K562 (cell line): ENCODE data around the gene ZPR1. TPM values are rescaled to one million over a fixed set of nuclear protein-coding genes. Genes with fewer than 3 reads are reported as not detected.

ENCODE experiments used
- BRF1 ChIP-seq: IDR thresholded peaks from 3 replicates; pipeline ENCODE4 v1.6.1; 2011; ENCODE audit warnings: borderline replicate concordance, mild to moderate bottlenecking; ENCODE audit not compliant: insufficient read length; ENCODE audit errors: extremely low read depth
- CBX3 ChIP-seq, 2 experiments: IDR thresholded peaks; 1 replicate in 1 of 2; 2 replicates in 1 of 2; pipeline ENCODE4 v1.6.1; 2012; ENCODE audit warnings: inconsistent platforms in 2 of 2, low read length in 2 of 2, borderline replicate concordance in 1 of 2, control low read depth in 1 of 2
- CCNT2 ChIP-seq: IDR thresholded peaks from 2 replicates; pipeline ENCODE4 v1.6.1; 2011; ENCODE audit warnings: borderline replicate concordance, low read depth, mild to moderate bottlenecking, moderate library complexity, mixed read lengths, low read length; ENCODE audit not compliant: insufficient read length; ENCODE audit errors: extremely low read depth
- CREB1 ChIP-seq, 2 experiments: sonication (generic) in 1 of 2; formaldehyde crosslinking in 1 of 2; IDR thresholded peaks; 2 replicates each; pipeline versions ENCODE4 v1.6.1 to v1.8.0; 2012 to 2022; ENCODE audit warnings: inconsistent platforms in 1 of 2, mild to moderate bottlenecking in 1 of 2, missing genetic modification reagents in 1 of 2, moderate library complexity in 1 of 2
- ETV5 ChIP-seq: sonication (generic); formaldehyde crosslinking; IDR thresholded peaks from 2 replicates; pipeline ENCODE4 v1.4.0; 2020; ENCODE audit warnings: low read depth, mild to moderate bottlenecking, missing genetic modification reagents
- FOXA3 ChIP-seq, 2 experiments: fragments of 450-650 bp in 1 of 2; sonication (generic) in 1 of 2; formaldehyde crosslinking; IDR thresholded peaks in 1 of 2; conservative IDR thresholded peaks in 1 of 2; 2 replicates each; pipeline versions ENCODE4 v1.4.0 to v1.8.0; 2020 to 2022; ENCODE audit warnings: mild to moderate bottlenecking in 2 of 2, missing genetic modification reagents in 1 of 2
- HDAC1 ChIP-seq, 2 experiments: fragments of 450-650 bp; IDR thresholded peaks; 2 replicates each; pipeline ENCODE4 v1.6.1; 2016 to 2017; ENCODE audit warnings: inconsistent platforms in 1 of 2, mild to moderate bottlenecking in 1 of 2, moderate library complexity in 1 of 2
- JUND ChIP-seq, 2 experiments: IDR thresholded peaks; 2 replicates in 1 of 2; 3 replicates in 1 of 2; pipeline ENCODE4 v1.6.1; 2011; ENCODE audit warnings: borderline replicate concordance in 2 of 2, low read depth in 2 of 2, low read length in 2 of 2, improper control_type of control experiment in 1 of 2, missing biosample characterization in 1 of 2, missing genetic modification characterization in 1 of 2, missing genetic modification reagents in 1 of 2
- L3MBTL2 ChIP-seq: fragments of 450-650 bp; IDR thresholded peaks from 2 replicates; pipeline ENCODE4 v1.6.1; 2016; ENCODE audit warnings: mild to moderate bottlenecking, moderate library complexity
- MEF2A ChIP-seq: IDR thresholded peaks from 2 replicates; pipeline ENCODE4 v1.6.1; 2011; ENCODE audit warnings: low read depth, mild to moderate bottlenecking, low read length, moderate library complexity; ENCODE audit not compliant: control insufficient read depth
- MEIS2 ChIP-seq: fragments of 450-650 bp; IDR thresholded peaks from 2 replicates; pipeline ENCODE4 v1.6.1; 2014; ENCODE audit warnings: mild to moderate bottlenecking; ENCODE audit not compliant: partially characterized antibody
- MYC ChIP-seq, 2 experiments: fragments of 250-450 bp in 1 of 2; sonication (Bioruptor Pico) in 1 of 2; IDR thresholded peaks; 2 replicates each; pipeline versions ENCODE4 v1.5.1 to v1.6.1; 2012 to 2021; ENCODE audit warnings: low read depth in 2 of 2, borderline replicate concordance in 1 of 2, improper control_type of control experiment in 1 of 2, low read length in 1 of 2, mild to moderate bottlenecking in 1 of 2, moderate library complexity in 1 of 2
- NONO ChIP-seq, 2 experiments: fragments of 200-400 bp in 1 of 2; fragments of 450-650 bp in 1 of 2; formaldehyde crosslinking in 1 of 2; IDR thresholded peaks; 2 replicates each; pipeline ENCODE4 v1.6.1; 2017; ENCODE audit warnings: low read depth in 2 of 2, mild to moderate bottlenecking in 2 of 2, moderate library complexity in 2 of 2, low read length in 1 of 2
- NRF1 ChIP-seq, 2 experiments: fragments of 450-650 bp; IDR thresholded peaks in 1 of 2; conservative IDR thresholded peaks in 1 of 2; 2 replicates each; pipeline ENCODE4 v1.6.1; 2014; ENCODE audit warnings: mild to moderate bottlenecking in 2 of 2
- POLR2G ChIP-seq: fragments of 200-400 bp; formaldehyde crosslinking; IDR thresholded peaks from 2 replicates; pipeline ENCODE4 v1.6.1; 2017; ENCODE audit warnings: low read depth, mild to moderate bottlenecking, antibody characterized with exemption, low read length, moderate library complexity
- RB1 ChIP-seq: fragments of 450-650 bp; IDR thresholded peaks from 2 replicates; pipeline ENCODE4 v1.6.1; 2017; ENCODE audit warnings: low read depth, mild to moderate bottlenecking
- TAF1 ChIP-seq: IDR thresholded peaks from 2 replicates; pipeline ENCODE4 v1.6.1; 2011; ENCODE audit warnings: mild to moderate bottlenecking, low read length, moderate library complexity; ENCODE audit not compliant: insufficient read depth, control insufficient read depth, severe bottlenecking; ENCODE audit errors: extremely low read depth
- TRIM24 ChIP-seq, 2 experiments: fragments of 450-650 bp; IDR thresholded peaks; 2 replicates each; pipeline ENCODE4 v1.6.1; 2016
- polyA plus RNA-seq, 8 experiments: library from polyadenylated mRNA; depleted of rRNA in 4 of 8; stranded (reverse) in 5 of 8; unstranded in 3 of 8; fragments of >200 nt; fragmentation: Nextera tagmentation in 2 of 8; fragmentation: Illumina TruSeq in 1 of 8; extraction: Ambion mirVana in 2 of 8; extraction: Trizol in 1 of 8; gene quantifications; 2 replicates each; pipeline versions ENCODE4 v1.2.1 to v1.2.3, GENCODE V29; 2011 to 2014; ENCODE audit warnings: inconsistent platforms in 1 of 8, missing spikeins in 1 of 8
- total RNA-seq, 7 experiments: library from RNA; depleted of rRNA in 6 of 7; stranded (reverse); fragments of >200 nt in 6 of 7; fragmentation: Illumina TruSeq in 2 of 7; extraction: Trizol in 2 of 7; gene quantifications; 2 replicates each; pipeline versions ENCODE4 v1.2.1 to v1.2.3, GENCODE V29; 2011 to 2021; ENCODE audit warnings: low replicate concordance in 1 of 7
- TF ChIP-seq, protein P1 (sequence below): IDR thresholded peaks from 2 replicates; pipeline ENCODE4 v1.6.1; 2011; ENCODE audit warnings: borderline replicate concordance, low read depth, mild to moderate bottlenecking, moderate library complexity, low read length; ENCODE audit not compliant: insufficient read depth, poor library complexity, severe bottlenecking
- TF ChIP-seq, protein P2 (sequence below), 3 experiments: IDR thresholded peaks in 2 of 3; conservative IDR thresholded peaks in 1 of 3; 2 replicates each; pipeline ENCODE4 v1.5.1; 2011 to 2012; ENCODE audit warnings: low read length in 3 of 3, mild to moderate bottlenecking in 3 of 3, control low read depth in 2 of 3, improper control_type of control experiment in 1 of 3, inconsistent platforms in 1 of 3, low read depth in 1 of 3, mixed read lengths in 1 of 3, moderate library complexity in 1 of 3; ENCODE audit not compliant: insufficient read depth in 2 of 3

The ZPR1 gene
- total and polyA plus RNA-seq, 9 of the 15 experiments (the other 6 are each of a cell fraction or from before 2014, with no cell fraction given) = 13.0 to 120 (median 83.8) TPM

DNA sequence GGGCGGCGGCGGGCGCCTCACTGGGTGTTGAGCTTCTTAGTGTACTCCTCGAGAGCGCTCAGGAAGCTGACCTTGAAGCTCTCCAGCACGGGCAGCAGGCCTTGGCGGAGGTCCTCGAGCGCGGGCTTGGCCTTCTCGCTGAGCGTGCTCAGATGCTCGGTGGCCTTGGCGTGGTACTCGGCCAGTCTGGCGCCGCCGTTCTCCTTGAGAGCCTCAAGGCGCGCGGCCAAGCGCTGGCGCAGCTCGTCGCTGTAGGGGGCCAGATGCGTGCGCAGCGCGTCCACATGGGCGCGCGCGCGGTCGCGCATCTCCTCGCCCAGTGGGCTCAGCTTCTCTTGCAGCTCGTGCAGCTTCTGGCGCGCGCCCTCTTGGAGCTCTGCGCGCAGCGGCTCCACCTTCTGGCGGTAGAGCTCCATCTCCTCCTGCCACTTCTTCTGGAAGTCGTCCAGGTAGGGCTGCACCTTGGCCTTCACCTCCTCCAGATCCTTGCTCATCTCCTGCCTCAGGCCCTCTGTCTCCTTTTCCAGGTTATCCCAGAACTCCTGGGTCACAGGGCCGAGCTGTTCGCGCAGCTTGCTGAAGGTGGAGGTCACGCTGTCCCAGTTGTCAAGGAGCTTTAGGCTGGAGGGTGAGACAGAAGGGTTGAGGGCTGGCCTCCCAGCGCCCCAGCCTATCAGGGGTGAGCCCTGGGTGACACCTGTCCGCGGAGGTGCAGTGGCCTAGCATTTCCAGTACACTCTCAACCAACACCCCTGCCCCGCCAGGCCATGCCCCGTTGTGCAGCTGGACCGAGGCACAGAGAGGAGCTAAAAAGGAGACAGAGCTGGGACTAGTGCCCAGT lies 48.2 kb upstream of the ZPR1 start (continued):
- TF ChIP-seq MYC (IDR thresholded peaks at IDR 0.05; ENCODE audit: low read depth, low read length) = peak; percentile 73
- no peak for TF ChIP-seq MYC (CRISPR knock-in tag; IDR thresholded peaks at IDR 0.05; ENCODE audit: borderline replicate concordance, low read depth)
- peak in 1 of 2 experiments; percentile 32; a peak in 1 of 4 replicates for TF ChIP-seq HDAC1 (IDR thresholded peaks at IDR 0.05)
- peak; percentile 23 for TF ChIP-seq TAF1
- peak; percentile 97 for TF ChIP-seq L3MBTL2
- TF ChIP-seq FOXA3 (CRISPR knock-in tag; conservative IDR thresholded peaks at IDR 0.05 in 1 of 2, IDR thresholded peaks at IDR 0.05 in 1 of 2) = no peak
- TF ChIP-seq, protein P1, sequence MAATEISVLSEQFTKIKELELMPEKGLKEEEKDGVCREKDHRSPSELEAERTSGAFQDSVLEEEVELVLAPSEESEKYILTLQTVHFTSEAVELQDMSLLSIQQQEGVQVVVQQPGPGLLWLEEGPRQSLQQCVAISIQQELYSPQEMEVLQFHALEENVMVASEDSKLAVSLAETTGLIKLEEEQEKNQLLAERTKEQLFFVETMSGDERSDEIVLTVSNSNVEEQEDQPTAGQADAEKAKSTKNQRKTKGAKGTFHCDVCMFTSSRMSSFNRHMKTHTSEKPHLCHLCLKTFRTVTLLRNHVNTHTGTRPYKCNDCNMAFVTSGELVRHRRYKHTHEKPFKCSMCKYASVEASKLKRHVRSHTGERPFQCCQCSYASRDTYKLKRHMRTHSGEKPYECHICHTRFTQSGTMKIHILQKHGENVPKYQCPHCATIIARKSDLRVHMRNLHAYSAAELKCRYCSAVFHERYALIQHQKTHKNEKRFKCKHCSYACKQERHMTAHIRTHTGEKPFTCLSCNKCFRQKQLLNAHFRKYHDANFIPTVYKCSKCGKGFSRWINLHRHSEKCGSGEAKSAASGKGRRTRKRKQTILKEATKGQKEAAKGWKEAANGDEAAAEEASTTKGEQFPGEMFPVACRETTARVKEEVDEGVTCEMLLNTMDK = peak; percentile 73
- TF ChIP-seq CCNT2 = peak; percentile 56
- peak; percentile 73 for TF ChIP-seq POLR2G
- TF ChIP-seq CREB1 (IDR thresholded peaks at IDR 0.05) = 0 out of 2 replicates have a peak, but pooled peaks have one; percentile 46
- TF ChIP-seq CREB1 (CRISPR knock-in tag; IDR thresholded peaks at IDR 0.05) = no peak
- TF ChIP-seq MEF2A = 0 out of 2 replicates have a peak, but pooled peaks have one; percentile 9
- TF ChIP-seq TRIM24 (IDR thresholded peaks at IDR 0.05) = no peak
- TF ChIP-seq, protein P2, sequence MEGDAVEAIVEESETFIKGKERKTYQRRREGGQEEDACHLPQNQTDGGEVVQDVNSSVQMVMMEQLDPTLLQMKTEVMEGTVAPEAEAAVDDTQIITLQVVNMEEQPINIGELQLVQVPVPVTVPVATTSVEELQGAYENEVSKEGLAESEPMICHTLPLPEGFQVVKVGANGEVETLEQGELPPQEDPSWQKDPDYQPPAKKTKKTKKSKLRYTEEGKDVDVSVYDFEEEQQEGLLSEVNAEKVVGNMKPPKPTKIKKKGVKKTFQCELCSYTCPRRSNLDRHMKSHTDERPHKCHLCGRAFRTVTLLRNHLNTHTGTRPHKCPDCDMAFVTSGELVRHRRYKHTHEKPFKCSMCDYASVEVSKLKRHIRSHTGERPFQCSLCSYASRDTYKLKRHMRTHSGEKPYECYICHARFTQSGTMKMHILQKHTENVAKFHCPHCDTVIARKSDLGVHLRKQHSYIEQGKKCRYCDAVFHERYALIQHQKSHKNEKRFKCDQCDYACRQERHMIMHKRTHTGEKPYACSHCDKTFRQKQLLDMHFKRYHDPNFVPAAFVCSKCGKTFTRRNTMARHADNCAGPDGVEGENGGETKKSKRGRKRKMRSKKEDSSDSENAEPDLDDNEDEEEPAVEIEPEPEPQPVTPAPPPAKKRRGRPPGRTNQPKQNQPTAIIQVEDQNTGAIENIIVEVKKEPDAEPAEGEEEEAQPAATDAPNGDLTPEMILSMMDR (IDR thresholded peaks at IDR 0.05 in 2 of 3, conservative IDR thresholded peaks at IDR 0.05 in 1 of 3; ENCODE audit: insufficient read depth in 2 of 3, low read depth in 1 of 3, low read length in 3 of 3) = peak; percentile 79 to 91 (median 80)
- TF ChIP-seq CBX3 (IDR thresholded peaks at IDR 0.05; ENCODE audit: borderline replicate concordance in 1 of 2, low read length in 2 of 2) = peak in 1 of 2 experiments; percentile 85; a peak in 1 of 3 replicates
- peak; percentile 25 for TF ChIP-seq MEIS2
- TF ChIP-seq BRF1 = no peak
- TF ChIP-seq NRF1 (conservative IDR thresholded peaks at IDR 0.05 in 1 of 2, IDR thresholded peaks at IDR 0.05 in 1 of 2) = peak; percentile 89 to 92
- peak; percentile 95 for TF ChIP-seq RB1
- TF ChIP-seq NONO (IDR thresholded peaks at IDR 0.05; ENCODE audit: low read depth in 2 of 2, low read length in 1 of 2) = peak in 1 of 2 experiments; percentile 50; a peak in 1 of 4 replicates
- TF ChIP-seq JUND (IDR thresholded peaks at IDR 0.05; ENCODE audit: borderline replicate concordance, low read depth, low read length) = peak; percentile 16; the same call in 1 of the 2 replicates
- TF ChIP-seq JUND (tag; IDR thresholded peaks at IDR 0.05; ENCODE audit: borderline replicate concordance, low read depth, low read length) = no peak
- peak; percentile 47; the same call in 1 of the 2 replicates for TF ChIP-seq ETV5 (CRISPR knock-in tag)
